ENCODE measurements around the gene NIT2. TPM values are rescaled to one million over a fixed set of nuclear protein-coding genes. Genes with fewer than 3 reads are reported as not detected.

The NIT2 gene
- total RNA-seq, 2 donors from 2014 or later = 35.5 to 48.1 TPM

DNA sequence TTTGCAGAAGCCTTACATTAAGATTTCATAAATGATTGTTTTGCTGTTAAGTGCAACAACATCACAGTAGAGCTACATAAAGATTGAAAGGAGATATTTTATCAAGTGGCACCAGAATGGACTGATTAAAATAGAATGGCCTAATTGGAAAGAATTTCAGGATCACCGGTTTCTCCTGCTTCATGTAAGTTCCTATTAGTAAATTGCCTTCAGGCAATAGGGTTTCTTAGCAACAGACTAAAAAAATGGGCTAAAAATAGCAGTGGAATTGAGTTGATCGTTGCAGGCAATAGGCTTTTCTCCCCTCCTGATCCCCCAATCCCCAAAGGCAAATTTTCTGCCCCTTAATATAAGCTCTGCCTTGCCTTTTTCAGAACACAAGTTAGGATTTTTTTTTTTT, 67.7 kb downstream of the NIT2 start:
- H3K9me3 ChIP-seq (ENCODE audit: control insufficient read depth, low read length) = peaks cover 7% of the 10 kb centered on the region
- no peaks in the 10 kb centered on the region for H3K4me1 ChIP-seq (ENCODE audit: control insufficient read depth, insufficient read depth, low read length)
- peak overlapping the region; percentile 96 for H3K4me3 ChIP-seq (ENCODE audit: low read length)
- Mint-ChIP-seq H3K9me3 (no peaks in the 10 kb centered on the region), H3K27me3 (ENCODE audit: insufficient read depth) (no peaks in the 10 kb centered on the region), H3K4me1 (peaks cover 19% of the 10 kb centered on the region), H3K27ac (peak overlapping the region; percentile 97), H3K36me3 (ENCODE audit: low read depth) (peaks cover 17% of the 10 kb centered on the region), H3K4me3 (peak overlapping the region; percentile 76)
- H3K9ac ChIP-seq (ENCODE audit: extremely low read depth, low read length, poor library complexity, severe bottlenecking) = peak overlapping the region; percentile 87
- TF ChIP-seq, protein P1, sequence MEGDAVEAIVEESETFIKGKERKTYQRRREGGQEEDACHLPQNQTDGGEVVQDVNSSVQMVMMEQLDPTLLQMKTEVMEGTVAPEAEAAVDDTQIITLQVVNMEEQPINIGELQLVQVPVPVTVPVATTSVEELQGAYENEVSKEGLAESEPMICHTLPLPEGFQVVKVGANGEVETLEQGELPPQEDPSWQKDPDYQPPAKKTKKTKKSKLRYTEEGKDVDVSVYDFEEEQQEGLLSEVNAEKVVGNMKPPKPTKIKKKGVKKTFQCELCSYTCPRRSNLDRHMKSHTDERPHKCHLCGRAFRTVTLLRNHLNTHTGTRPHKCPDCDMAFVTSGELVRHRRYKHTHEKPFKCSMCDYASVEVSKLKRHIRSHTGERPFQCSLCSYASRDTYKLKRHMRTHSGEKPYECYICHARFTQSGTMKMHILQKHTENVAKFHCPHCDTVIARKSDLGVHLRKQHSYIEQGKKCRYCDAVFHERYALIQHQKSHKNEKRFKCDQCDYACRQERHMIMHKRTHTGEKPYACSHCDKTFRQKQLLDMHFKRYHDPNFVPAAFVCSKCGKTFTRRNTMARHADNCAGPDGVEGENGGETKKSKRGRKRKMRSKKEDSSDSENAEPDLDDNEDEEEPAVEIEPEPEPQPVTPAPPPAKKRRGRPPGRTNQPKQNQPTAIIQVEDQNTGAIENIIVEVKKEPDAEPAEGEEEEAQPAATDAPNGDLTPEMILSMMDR (conservative IDR thresholded peaks at IDR 0.05) = no peak
- no peaks in the 10 kb centered on the region for H3K27me3 ChIP-seq (ENCODE audit: control insufficient read depth, insufficient read depth, low read length, poor library complexity, severe bottlenecking)
- peak overlapping the region; percentile 91 for H3K27ac ChIP-seq (ENCODE audit: low read depth, low read length)
- no peaks in the 10 kb centered on the region for H3K36me3 ChIP-seq (ENCODE audit: control insufficient read depth, insufficient read depth, low read length)
- DNase-seq = no peak
- 0 to 10% methylated on average over 1 to 2 of the region's 2 CpGs for WGBS, 2 experiments (ENCODE audit: insufficient coverage in 1 of 2, insufficient read length in 1 of 2)

DNA sequence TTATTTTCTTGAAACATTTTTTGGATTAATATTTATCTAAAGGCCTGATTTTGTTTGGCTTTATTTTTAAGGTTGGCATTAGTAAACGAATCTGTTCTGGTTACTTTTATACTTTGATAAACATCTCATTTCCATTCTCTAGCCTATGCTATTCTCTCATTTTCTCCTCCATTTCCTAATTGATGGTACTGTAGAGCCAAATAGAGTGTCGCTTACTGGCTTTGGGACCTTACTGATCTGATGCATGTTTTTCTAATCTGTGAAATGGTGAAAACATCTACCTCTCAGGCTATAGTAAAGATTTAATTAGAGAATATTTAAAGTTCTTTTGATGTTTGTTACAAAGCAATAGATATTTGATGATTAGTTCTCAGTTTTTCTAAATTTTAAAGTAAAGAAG, 68.3 kb downstream of the NIT2 start:
- TF ChIP-seq, protein P1 (conservative IDR thresholded peaks at IDR 0.05) = no peak
- Mint-ChIP-seq H3K27ac (peak overlapping the region; percentile 56), H3K9me3 (no peaks in the 10 kb centered on the region), H3K27me3 (ENCODE audit: insufficient read depth) (no peaks in the 10 kb centered on the region), H3K36me3 (ENCODE audit: low read depth) (peaks cover 17% of the 10 kb centered on the region), H3K4me1 (peaks cover 19% of the 10 kb centered on the region), H3K4me3 (peak overlapping the region; percentile 76)
- Histone ChIP-seq H3K9me3 (ENCODE audit: control insufficient read depth, low read length) (peaks cover 11% of the 10 kb centered on the region), H3K36me3 (ENCODE audit: control insufficient read depth, insufficient read depth, low read length) (no peaks in the 10 kb centered on the region), H3K4me1 (ENCODE audit: control insufficient read depth, insufficient read depth, low read length) (no peaks in the 10 kb centered on the region), H3K9ac (ENCODE audit: extremely low read depth, low read length, poor library complexity, severe bottlenecking) (peak overlapping the region; percentile 87), H3K27me3 (ENCODE audit: control insufficient read depth, insufficient read depth, low read length, poor library complexity, severe bottlenecking) (no peaks in the 10 kb centered on the region), H3K27ac (ENCODE audit: low read depth, low read length) (no peak overlapping the region), H3K4me3 (ENCODE audit: low read length) (peak overlapping the region; percentile 96)
- DNase-seq = no peak
- WGBS, 2 experiments (ENCODE audit: insufficient coverage in 1 of 2, insufficient read length in 1 of 2) = 52% methylated on average over 2 of the region's 2 CpGs; no CpG with 5 or more reads in 1 of the 2 experiments

- peak; percentile 69 for DNase-seq
- H3K27me3 Mint-ChIP-seq (ENCODE audit: insufficient read depth) = no peaks in the 10 kb centered on the region
These were observed 69.0 kb downstream of the NIT2 start for GRCh38 chr3:100403362-100404249.

More at GRCh38 chr3:100403362-100404249, 69.0 kb downstream of the NIT2 start:
- H3K36me3 ChIP-seq (ENCODE audit: control insufficient read depth, insufficient read depth, low read length) = no peaks in the 10 kb centered on the region
- peaks cover 13% of the 10 kb centered on the region for H3K9me3 ChIP-seq (ENCODE audit: control insufficient read depth, low read length)
- H3K36me3 Mint-ChIP-seq (ENCODE audit: low read depth) = peaks cover 15% of the 10 kb centered on the region
- H3K27ac ChIP-seq (ENCODE audit: low read depth, low read length) = no peak overlapping the region
- no peaks in the 10 kb centered on the region for H3K9me3 Mint-ChIP-seq
- peak overlapping the region; percentile 37 for H3K27ac Mint-ChIP-seq
- peaks cover 18% of the 10 kb centered on the region for H3K4me1 Mint-ChIP-seq
- no peaks in the 10 kb centered on the region for H3K4me1 ChIP-seq (ENCODE audit: control insufficient read depth, insufficient read depth, low read length)
- H3K4me3 ChIP-seq (ENCODE audit: low read length) = peak overlapping the region; percentile 96
- no peaks in the 10 kb centered on the region for H3K27me3 ChIP-seq (ENCODE audit: control insufficient read depth, insufficient read depth, low read length, poor library complexity, severe bottlenecking)
- H3K9ac ChIP-seq (ENCODE audit: extremely low read depth, low read length, poor library complexity, severe bottlenecking) = peak overlapping the region; percentile 87
- 31 to 34% methylated on average over 4 to 5 of the region's 5 CpGs for WGBS, 2 experiments (ENCODE audit: insufficient coverage in 1 of 2, insufficient read length in 1 of 2)
- H3K4me3 Mint-ChIP-seq = peak overlapping the region; percentile 76
- TF ChIP-seq, protein P1 (conservative IDR thresholded peaks at IDR 0.05) = peak; percentile 31
